Measurements from ENCODE around the gene MAMLD1. TPM values are rescaled to one million over a fixed set of nuclear protein-coding genes. Genes with fewer than 3 reads are reported as not detected.

Gene MAMLD1
- polyA plus RNA-seq, 1 donor (not counting 4 experiments of a cell fraction or from before 2014, with no cell fraction given) = 0.98 TPM

GRCh38 chrX:150446995-150447394 lies 83.9 kb downstream of the MAMLD1 start:
- dilution Hi-C loops (cut with MboI; ENCODE audit: extremely low pct_ligation_motif_present, low sequenced_read_pairs) = no loop called here
- H3K4me1 ChIP-seq (ENCODE audit: control insufficient read depth, extremely low read depth, insufficient read depth, low read length) = no peaks in the 10 kb centered on the region
- no peak overlapping the region for H3K4me3 ChIP-seq (ENCODE audit: control insufficient read depth in 2 of 3, extremely low read depth in 1 of 3, insufficient read depth in 2 of 3, low read depth in 1 of 3, low read length in 3 of 3)
- H3K9me3 ChIP-seq (ENCODE audit: control insufficient read depth, low read depth, low read length) = no peaks in the 10 kb centered on the region
- no peak overlapping the region for H3K9ac ChIP-seq (ENCODE audit: control insufficient read depth, extremely low read depth, insufficient read depth, low read length)
- no peaks in the 10 kb centered on the region for H3K79me2 ChIP-seq (ENCODE audit: control insufficient read depth, insufficient read depth, low read length)
- DNase-seq (ENCODE audit: low read depth, low spot score) (no peak), FAIRE-seq (no peak)
- H3K27ac ChIP-seq (ENCODE audit: control insufficient read depth, insufficient read depth, low read length) = no peak overlapping the region
- no peaks in the 10 kb centered on the region for H3K9me1 ChIP-seq (ENCODE audit: control insufficient read depth, extremely low read depth, insufficient read depth, low read length)
- TF ChIP-seq EZH2 (IDR thresholded peaks at IDR 0.05; ENCODE audit: low read length) (no peak), CTCF (optimal IDR thresholded peaks at IDR 0.05 in 1 of 3, IDR thresholded peaks at IDR 0.05 in 1 of 3, conservative IDR thresholded peaks at IDR 0.05 in 1 of 3; ENCODE audit: extremely low read depth in 1 of 3, insufficient read depth in 2 of 3, low read length in 3 of 3) (no peak)
- no peaks in the 10 kb centered on the region for H4K20me1 ChIP-seq (ENCODE audit: control insufficient read depth, extremely low read depth, insufficient read depth, low read length)
- no peak overlapping the region for H3K4me2 ChIP-seq (ENCODE audit: control insufficient read depth, extremely low read depth, insufficient read depth, low read depth, low read length)
- no peaks in the 10 kb centered on the region for H3K27me3 ChIP-seq (ENCODE audit: control insufficient read depth, extremely low read depth, insufficient read depth, low read length)
- H2AFZ ChIP-seq (ENCODE audit: control insufficient read depth, low read length) = no peak overlapping the region
- no peaks in the 10 kb centered on the region for H3K36me3 ChIP-seq (ENCODE audit: control insufficient read depth in 2 of 2, extremely low read depth in 1 of 2, insufficient read depth in 2 of 2, low read length in 2 of 2)

- Histone ChIP-seq H3K79me2 (ENCODE audit: control insufficient read depth, insufficient read depth, low read length) (no peaks in the 10 kb centered on the region), H3K9ac (ENCODE audit: control insufficient read depth, extremely low read depth, insufficient read depth, low read length) (no peak overlapping the region), H3K4me1 (ENCODE audit: control insufficient read depth, extremely low read depth, insufficient read depth, low read length) (no peaks in the 10 kb centered on the region), H3K9me1 (ENCODE audit: control insufficient read depth, extremely low read depth, insufficient read depth, low read length) (no peaks in the 10 kb centered on the region), H3K4me2 (ENCODE audit: control insufficient read depth, extremely low read depth, insufficient read depth, low read depth, low read length) (no peak overlapping the region), H3K4me3 (ENCODE audit: control insufficient read depth in 2 of 3, extremely low read depth in 1 of 3, insufficient read depth in 2 of 3, low read depth in 1 of 3, low read length in 3 of 3) (no peak overlapping the region), H3K9me3 (ENCODE audit: control insufficient read depth, low read depth, low read length) (no peaks in the 10 kb centered on the region), H3K27ac (ENCODE audit: control insufficient read depth, insufficient read depth, low read length) (no peak overlapping the region), H2AFZ (ENCODE audit: control insufficient read depth, low read length) (no peak overlapping the region), H3K27me3 (ENCODE audit: control insufficient read depth, extremely low read depth, insufficient read depth, low read length) (no peaks in the 10 kb centered on the region), H3K36me3 (ENCODE audit: control insufficient read depth in 2 of 2, extremely low read depth in 1 of 2, insufficient read depth in 2 of 2, low read length in 2 of 2) (no peaks in the 10 kb centered on the region), H4K20me1 (ENCODE audit: control insufficient read depth, extremely low read depth, insufficient read depth, low read length) (no peaks in the 10 kb centered on the region)
- no peak for DNase-seq (ENCODE audit: low read depth, low spot score)
- dilution Hi-C loops (cut with MboI; ENCODE audit: extremely low pct_ligation_motif_present, low sequenced_read_pairs) = no loop called here
- peak in 1 of 3 experiments; percentile 22 for TF ChIP-seq CTCF (optimal IDR thresholded peaks at IDR 0.05 in 1 of 3, IDR thresholded peaks at IDR 0.05 in 1 of 3, conservative IDR thresholded peaks at IDR 0.05 in 1 of 3; ENCODE audit: extremely low read depth in 1 of 3, insufficient read depth in 2 of 3, low read length in 3 of 3)
- no peak for TF ChIP-seq EZH2 (IDR thresholded peaks at IDR 0.05; ENCODE audit: low read length)
- FAIRE-seq = no peak
These were observed 86.2 kb downstream of the MAMLD1 start for GRCh38 chrX:150449313-150449712.

All from keratinocyte (primary cell).